Fibroblast of lung (primary cell): ENCODE data around the gene WIZ.
"Not testable (repeated sequence)": the region's sequence is repeated elsewhere in the genome, so short reads cannot be mapped to it uniquely, and the experiment has no call there.

Source experiments
- CTCF ChIP-seq, 2 donors: IDR thresholded peaks in 1 of 2; conservative IDR thresholded peaks in 1 of 2; 1 replicate in 1 of 2; 2 replicates in 1 of 2; pipeline ENCODE4 v1.5.1; 2011 to 2012; ENCODE audit warnings: low read length in 2 of 2, control low read depth in 1 of 2, inconsistent platforms in 1 of 2, low read depth in 1 of 2, mild to moderate bottlenecking in 1 of 2
- EZH2 ChIP-seq: IDR thresholded peaks from 2 replicates; pipeline ENCODE4 v1.5.1; 2012; ENCODE audit warnings: low read length, control low read depth, mild to moderate bottlenecking; ENCODE audit errors: missing control alignments

- TF ChIP-seq CTCF (conservative IDR thresholded peaks at IDR 0.05 in 1 of 2, IDR thresholded peaks at IDR 0.05 in 1 of 2; ENCODE audit: low read depth in 1 of 2, low read length in 2 of 2); EZH2: not testable (repeated sequence)
Observed at GRCh38 chr19:15485768-15486167, 36.0 kb upstream of the WIZ start.
